Effector CD8-positive, alpha-beta T cell (primary cell): ENCODE data around the gene ARFGEF3.
"Not testable (repeated sequence)": the region's sequence is repeated elsewhere in the genome, so short reads cannot be mapped to it uniquely, and the experiment has no call there.

ENCODE experiments used
- DNase-seq: peaks from one replicate; lab custom pipeline; 2025; lab: John Stamatoyannopoulos, UW

ARFGEF3 gene

GRCh38 chr6:138278326-138278725 is 116.6 kb downstream of the ARFGEF3 start:
- no peak for DNase-seq

- no peak for DNase-seq
Measured at GRCh38 chr6:138285800-138286199, 124.1 kb downstream of the ARFGEF3 start.

DNA sequence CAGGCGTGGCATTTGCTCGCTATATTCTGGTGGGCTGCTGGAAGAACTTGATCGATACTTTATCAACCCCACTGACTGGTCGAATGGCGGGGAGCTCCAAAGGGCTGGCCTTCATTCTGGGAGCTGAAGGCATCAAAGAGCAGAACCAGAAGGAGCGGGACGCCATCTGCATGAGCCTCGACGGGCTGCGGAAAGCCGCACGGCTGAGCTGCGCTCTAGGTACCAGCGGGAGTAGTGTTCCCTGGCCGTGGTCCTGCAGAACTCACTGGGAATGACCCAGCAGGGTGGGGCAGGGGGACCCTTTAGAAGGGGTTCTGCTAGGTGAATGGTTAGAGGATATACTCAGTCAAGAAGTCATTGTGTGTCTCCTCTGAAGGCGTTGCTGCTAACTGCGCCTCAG is 125.0 kb downstream of the ARFGEF3 start:
- no peak for DNase-seq

DNA sequence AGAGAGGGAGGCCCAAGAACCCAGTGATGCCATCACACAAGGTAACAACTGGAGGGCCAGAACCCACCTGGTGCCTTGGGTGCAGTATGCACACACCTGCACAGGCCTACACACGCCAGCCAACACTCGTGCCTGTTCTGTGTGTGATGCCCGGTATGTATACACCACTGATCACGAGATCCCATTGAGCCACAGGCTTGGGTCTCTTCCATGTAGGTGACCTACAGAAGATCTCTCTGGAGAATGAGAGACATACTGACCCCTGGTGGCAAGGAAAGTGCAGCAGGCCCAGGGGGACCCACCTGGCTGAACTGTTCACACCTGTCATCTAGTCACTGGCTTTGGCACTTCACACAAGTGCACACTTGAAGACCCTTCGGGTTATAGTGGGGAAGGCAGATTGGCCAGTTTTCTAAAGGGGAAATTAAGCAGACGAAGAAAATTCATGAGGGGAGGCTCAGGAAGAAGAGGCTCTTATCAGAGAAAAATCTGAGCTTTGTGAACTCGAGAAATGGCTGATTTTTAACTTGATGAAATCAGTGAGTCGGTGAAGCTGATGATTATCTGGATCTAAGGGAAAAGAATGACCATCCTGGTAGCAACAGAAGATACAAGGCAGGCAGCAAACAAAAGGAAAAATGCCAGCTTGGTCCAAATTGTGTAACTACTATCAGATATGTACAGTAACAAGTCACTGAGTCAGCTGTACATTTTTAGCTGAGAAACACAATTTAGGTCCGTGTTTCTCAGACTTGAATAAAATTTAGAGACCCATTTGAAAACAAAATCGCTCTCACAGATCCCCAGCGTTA is 125.6 kb downstream of the ARFGEF3 start:
- peak; percentile 10 for DNase-seq

GRCh38 chr6:138288428-138289085 is 126.8 kb downstream of the ARFGEF3 start:
- not testable (repeated sequence) for DNase-seq

GRCh38 chr6:138289739-138290138 is 128.0 kb downstream of the ARFGEF3 start:
- DNase-seq, result no peak

DNA sequence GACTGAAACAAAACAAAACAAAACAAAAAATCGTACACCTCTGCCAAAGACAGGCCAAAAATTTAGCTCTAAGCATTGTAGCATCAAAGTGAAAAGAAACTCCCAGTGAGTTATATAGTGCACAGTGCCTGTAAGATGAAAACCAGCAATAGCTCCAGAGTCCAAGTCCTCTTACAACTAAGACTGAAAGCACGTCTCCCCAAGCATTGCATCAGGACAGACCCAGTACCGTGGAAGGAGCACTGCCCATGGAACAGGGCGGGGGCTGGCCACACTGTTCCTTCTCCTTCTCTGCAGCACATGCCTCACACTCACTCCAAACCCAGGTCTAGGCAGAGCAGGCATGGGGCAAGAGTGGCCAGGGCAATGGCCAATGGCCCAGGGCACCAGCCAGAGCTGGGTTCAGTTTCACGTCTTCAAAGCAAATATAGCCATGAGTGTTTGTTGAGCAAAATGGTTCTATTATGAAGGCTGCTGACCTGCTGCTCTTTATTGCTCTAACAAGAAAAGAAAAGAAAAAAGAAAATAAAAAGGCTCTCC is 128.8 kb downstream of the ARFGEF3 start:
- DNase-seq, result no peak

- DNase-seq, result no peak
Measured at GRCh38 chr6:138291036-138291848, 129.5 kb downstream of the ARFGEF3 start.

- DNase-seq, result no peak
Measured at GRCh38 chr6:138291849-138292181, 130.1 kb downstream of the ARFGEF3 start.

GRCh38 chr6:138292482-138292881 is 130.7 kb downstream of the ARFGEF3 start:
- no peak for DNase-seq

GRCh38 chr6:138293428-138294395 is 132.0 kb downstream of the ARFGEF3 start:
- no peak for DNase-seq

GRCh38 chr6:138296381-138296780 is 134.6 kb downstream of the ARFGEF3 start:
- DNase-seq, result no peak

DNA sequence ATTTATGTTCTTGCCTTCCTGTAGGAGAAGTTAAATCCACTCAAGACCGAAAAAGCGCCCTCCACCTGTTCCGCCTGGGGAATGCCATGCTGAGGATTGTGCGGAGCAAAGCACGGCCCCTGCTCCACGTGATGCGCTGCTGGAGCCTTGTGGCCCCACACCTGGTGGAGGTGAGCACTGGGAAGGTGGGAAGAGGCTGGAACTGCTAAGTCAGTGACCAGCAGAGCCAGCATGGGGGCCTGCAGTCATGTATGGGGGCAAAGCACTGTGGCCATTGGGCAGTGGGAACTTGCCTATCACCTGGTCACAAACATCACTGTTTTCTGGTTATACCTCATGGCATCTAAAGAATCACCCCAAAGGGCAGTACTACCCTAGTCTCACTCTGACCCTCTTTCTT is 135.0 kb downstream of the ARFGEF3 start:
- DNase-seq, result no peak

DNA sequence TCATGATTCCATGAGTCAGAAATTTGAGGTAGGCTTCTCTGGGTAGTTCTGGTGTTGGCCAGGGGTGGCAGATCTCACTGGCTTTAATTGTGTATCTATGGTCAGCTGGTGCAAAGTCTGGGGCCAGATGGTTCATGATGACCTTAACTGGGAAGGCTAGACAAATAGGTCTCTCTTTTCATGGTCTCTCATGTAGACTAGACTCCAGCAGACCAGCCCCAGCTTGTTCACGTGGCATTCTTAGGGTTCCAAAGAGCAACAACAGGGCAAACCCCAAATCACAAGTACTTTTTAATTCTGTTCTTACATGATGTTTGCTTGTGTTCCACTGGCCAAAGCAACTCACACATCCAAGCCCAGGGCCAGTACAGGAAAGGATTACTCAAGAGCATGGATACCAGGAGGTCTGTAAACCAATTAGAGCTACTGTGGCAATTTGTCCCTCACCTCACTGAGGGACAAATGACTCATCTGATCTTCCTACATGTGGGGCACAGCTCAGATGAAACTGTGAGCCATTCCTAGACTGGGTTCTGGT is 136.1 kb downstream of the ARFGEF3 start:
- no peak for DNase-seq

DNA sequence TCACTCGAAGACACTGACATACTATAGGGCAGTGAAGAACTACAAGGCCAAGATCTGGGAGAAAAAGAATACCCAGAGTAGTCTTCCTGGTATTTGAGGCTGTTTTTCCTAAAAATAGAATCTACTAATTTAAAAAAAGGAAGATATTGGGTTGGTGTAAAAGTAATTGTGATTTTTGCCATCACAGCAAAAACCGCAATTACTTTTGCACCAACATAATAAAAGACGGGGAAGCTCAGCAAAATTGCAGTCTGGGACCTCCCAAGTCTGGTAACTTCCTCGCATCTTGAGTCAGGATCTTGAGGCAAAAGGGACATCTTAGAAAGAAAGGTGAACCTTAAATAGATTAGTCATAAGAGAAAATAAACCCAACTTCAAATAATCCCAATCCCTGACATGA is 138.7 kb downstream of the ARFGEF3 start:
- DNase-seq, result no peak

- DNase-seq, result no peak
Measured at GRCh38 chr6:138302554-138302953, 140.8 kb downstream of the ARFGEF3 start.

- DNase-seq, result no peak
Measured at GRCh38 chr6:138307352-138307751, 145.6 kb downstream of the ARFGEF3 start.

DNA sequence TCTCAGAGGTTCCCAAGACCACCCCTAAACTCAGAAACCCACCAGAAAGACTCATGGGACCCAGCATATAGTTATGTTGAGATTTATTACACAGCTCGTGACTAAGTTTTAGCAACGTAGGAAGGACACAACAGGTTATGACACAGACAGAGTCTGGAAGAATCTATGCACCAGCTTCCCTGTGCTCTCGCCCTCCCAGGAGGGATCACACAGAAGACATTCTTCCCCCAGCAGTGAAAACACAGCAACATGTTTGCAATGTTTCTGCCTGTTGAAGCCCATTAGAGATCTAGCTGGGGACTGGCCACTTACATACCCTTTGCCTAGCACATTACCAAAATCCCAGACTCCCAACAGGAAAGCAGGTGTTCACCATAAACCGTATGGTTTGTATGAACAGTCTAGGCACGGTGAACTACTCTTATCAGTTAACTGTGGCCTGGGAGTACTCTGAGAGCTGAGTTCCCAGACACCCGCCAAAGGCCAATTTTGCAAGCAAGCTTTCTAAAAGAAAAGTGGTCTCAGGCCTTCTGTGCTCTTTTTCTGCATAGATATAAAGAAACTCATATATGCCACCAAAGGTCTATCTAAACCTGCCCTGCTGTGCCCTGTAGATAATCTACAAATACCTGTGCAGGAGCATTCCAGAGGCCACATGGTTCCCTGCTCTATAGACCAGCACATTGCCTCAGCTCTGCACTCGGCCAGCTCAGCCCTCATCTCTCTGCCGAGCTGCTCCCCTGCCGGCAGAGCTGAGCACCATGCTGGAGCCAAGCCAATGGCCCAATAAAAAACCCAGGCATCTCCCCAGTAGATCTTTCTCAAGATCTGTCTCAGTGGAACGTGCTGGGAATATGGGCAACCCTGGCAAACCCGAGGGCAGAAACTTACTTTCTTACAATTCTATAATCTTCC is 146.3 kb downstream of the ARFGEF3 start:
- DNase-seq, result no peak

- DNase-seq, result no peak
Measured at GRCh38 chr6:138308731-138309110, 147.0 kb downstream of the ARFGEF3 start.

DNA sequence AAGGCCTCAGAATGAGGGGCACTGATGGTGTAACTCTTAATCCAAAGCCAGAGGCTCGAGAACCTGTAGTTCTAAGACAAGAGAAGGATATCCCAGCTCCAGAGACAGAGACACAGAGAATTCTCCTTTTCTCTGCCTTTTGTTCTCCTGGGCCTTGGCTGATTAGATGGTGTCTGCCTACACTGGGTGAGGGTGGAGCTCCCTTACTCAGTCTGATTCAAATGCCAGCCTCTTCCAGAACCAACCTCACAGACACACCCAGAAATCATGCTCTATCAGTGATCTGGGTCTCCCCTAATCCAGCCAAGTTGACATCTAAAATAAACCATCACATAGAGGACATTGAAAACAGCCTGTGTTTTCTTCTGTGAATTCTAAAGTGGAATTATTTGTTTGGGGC is 148.0 kb downstream of the ARFGEF3 start:
- DNase-seq, result no peak
